ENCODE results near the gene PSME2. TPM values are rescaled to one million over a fixed set of nuclear protein-coding genes. Genes with fewer than 3 reads are reported as not detected.

The PSME2 gene
- total RNA-seq, 1 donor from 2014 or later, result 120 TPM

GRCh38 chr14:24182110-24182882, 35.9 kb upstream of the PSME2 start:
- H3K27ac Mint-ChIP-seq, result peak overlapping the region; percentile 88
- peaks cover 2% of the 10 kb centered on the region for H3K4me1 Mint-ChIP-seq (ENCODE audit: low read depth)
- no peaks in the 10 kb centered on the region for H3K27me3 Mint-ChIP-seq
- no peaks in the 10 kb centered on the region for H3K9me3 Mint-ChIP-seq (ENCODE audit: low read depth)
- peaks cover 26% of the 10 kb centered on the region for H3K36me3 Mint-ChIP-seq (ENCODE audit: insufficient read depth)
- no peak overlapping the region for H3K4me3 Mint-ChIP-seq (ENCODE audit: low read depth)
- TF ChIP-seq, protein P1, sequence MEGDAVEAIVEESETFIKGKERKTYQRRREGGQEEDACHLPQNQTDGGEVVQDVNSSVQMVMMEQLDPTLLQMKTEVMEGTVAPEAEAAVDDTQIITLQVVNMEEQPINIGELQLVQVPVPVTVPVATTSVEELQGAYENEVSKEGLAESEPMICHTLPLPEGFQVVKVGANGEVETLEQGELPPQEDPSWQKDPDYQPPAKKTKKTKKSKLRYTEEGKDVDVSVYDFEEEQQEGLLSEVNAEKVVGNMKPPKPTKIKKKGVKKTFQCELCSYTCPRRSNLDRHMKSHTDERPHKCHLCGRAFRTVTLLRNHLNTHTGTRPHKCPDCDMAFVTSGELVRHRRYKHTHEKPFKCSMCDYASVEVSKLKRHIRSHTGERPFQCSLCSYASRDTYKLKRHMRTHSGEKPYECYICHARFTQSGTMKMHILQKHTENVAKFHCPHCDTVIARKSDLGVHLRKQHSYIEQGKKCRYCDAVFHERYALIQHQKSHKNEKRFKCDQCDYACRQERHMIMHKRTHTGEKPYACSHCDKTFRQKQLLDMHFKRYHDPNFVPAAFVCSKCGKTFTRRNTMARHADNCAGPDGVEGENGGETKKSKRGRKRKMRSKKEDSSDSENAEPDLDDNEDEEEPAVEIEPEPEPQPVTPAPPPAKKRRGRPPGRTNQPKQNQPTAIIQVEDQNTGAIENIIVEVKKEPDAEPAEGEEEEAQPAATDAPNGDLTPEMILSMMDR (IDR thresholded peaks at IDR 0.05; ENCODE audit: unreplicated experiment), result no peak
- no peak for DNase-seq (ENCODE audit: low spot score, unreplicated experiment)

- Mint-ChIP-seq H3K4me1 (ENCODE audit: low read depth) (peaks cover 3% of the 10 kb centered on the region), H3K27ac (peak overlapping the region; percentile 88), H3K27me3 (no peaks in the 10 kb centered on the region), H3K4me3 (ENCODE audit: low read depth) (no peak overlapping the region), H3K9me3 (ENCODE audit: low read depth) (no peaks in the 10 kb centered on the region), H3K36me3 (ENCODE audit: insufficient read depth) (peaks cover 28% of the 10 kb centered on the region)
- TF ChIP-seq, protein P1 (IDR thresholded peaks at IDR 0.05; ENCODE audit: unreplicated experiment), result no peak
- no peak for DNase-seq (ENCODE audit: low spot score, unreplicated experiment)
These were observed 35.1 kb upstream of the PSME2 start for GRCh38 chr14:24181371-24182077.

DNA sequence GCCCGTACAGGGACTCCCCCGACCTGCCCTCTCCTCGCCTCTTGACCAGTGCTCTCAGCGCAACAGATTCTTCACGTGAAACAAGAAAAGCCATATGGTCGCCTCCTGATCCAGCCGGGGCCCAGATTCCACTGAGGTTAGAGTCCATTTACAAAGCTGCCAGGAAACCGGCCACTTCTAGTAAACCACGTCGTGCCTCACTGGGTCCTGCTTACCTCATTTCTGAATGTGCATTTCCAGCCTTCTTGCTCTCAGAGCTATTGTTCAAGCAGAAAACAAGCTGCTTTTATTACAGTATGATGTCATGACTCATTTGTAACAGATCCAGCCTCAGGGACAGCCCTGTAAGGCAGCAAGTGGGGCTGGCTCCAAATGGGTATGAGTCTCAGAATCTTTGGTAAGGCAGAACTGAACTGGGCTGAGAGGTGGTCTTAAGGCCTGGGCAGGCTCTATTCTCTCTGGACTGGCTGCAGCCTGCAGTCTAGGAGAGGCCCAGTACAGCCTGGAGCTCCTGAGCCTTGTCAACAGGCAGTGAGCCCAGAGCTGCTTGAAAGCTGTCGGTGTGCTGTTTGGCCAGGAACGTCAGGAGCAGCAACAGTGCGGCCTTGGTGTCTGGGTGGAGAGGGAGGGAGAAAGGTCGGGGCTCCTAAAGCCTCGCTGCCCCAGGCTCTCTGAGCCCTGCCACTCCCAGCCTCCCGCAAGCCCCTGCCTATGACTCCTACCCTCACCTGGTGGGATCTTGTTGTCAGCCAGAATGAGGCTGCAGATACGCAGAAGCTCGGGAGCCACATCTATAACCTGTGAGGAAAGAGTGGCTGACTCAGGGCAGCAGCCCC, 33.8 kb upstream of the PSME2 start:
- TF ChIP-seq, protein P1 (IDR thresholded peaks at IDR 0.05; ENCODE audit: unreplicated experiment), result no peak
- Mint-ChIP-seq H3K4me1 (ENCODE audit: low read depth) (peaks cover 4% of the 10 kb centered on the region), H3K27ac (peak overlapping the region; percentile 86), H3K9me3 (ENCODE audit: low read depth) (no peaks in the 10 kb centered on the region), H3K27me3 (no peaks in the 10 kb centered on the region), H3K36me3 (ENCODE audit: insufficient read depth) (peaks cover 29% of the 10 kb centered on the region), H3K4me3 (ENCODE audit: low read depth) (no peak overlapping the region)
- DNase-seq (ENCODE audit: low spot score, unreplicated experiment), result no peak

- TF ChIP-seq, protein P1 (IDR thresholded peaks at IDR 0.05; ENCODE audit: unreplicated experiment), result no peak
- H3K36me3 Mint-ChIP-seq (ENCODE audit: insufficient read depth), result peaks cover 37% of the 10 kb centered on the region
- no peaks in the 10 kb centered on the region for H3K9me3 Mint-ChIP-seq (ENCODE audit: low read depth)
- no peak for DNase-seq (ENCODE audit: low spot score, unreplicated experiment)
- peak overlapping the region; percentile 87 for H3K27ac Mint-ChIP-seq
- H3K4me3 Mint-ChIP-seq (ENCODE audit: low read depth), result no peak overlapping the region
- H3K4me1 Mint-ChIP-seq (ENCODE audit: low read depth), result peaks cover 9% of the 10 kb centered on the region
- no peaks in the 10 kb centered on the region for H3K27me3 Mint-ChIP-seq
These were observed 33.0 kb upstream of the PSME2 start for GRCh38 chr14:24179294-24179960.
